Inflammatory macrophage (primary cell): ENCODE data around the gene ONECUT1.

ENCODE experiments used
- DNase-seq, 2 donors: peaks; one replicate each; pipeline ENCODE4 v3.0.0-alpha.2; 2020 to 2022

The ONECUT1 gene

DNA sequence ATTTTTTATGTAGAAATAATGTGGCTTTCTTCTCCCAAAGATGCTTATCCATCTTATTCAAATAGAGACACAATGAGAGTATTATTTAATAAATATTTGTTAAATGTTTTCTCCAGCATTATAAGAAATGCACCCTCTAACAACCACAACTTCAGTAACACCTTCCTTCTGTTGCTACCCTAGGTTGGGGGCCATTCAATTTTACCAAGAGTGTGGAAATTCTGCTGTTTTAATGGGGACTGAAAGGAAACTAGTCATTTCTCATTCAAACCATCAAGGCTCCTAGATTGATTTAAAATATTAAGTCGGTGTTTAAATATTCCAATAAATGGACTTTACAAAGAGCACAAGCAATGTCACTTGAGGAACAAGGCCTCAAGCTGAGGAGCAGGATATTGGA is 7.6 kb downstream of the ONECUT1 start:
- no peak for DNase-seq

DNA sequence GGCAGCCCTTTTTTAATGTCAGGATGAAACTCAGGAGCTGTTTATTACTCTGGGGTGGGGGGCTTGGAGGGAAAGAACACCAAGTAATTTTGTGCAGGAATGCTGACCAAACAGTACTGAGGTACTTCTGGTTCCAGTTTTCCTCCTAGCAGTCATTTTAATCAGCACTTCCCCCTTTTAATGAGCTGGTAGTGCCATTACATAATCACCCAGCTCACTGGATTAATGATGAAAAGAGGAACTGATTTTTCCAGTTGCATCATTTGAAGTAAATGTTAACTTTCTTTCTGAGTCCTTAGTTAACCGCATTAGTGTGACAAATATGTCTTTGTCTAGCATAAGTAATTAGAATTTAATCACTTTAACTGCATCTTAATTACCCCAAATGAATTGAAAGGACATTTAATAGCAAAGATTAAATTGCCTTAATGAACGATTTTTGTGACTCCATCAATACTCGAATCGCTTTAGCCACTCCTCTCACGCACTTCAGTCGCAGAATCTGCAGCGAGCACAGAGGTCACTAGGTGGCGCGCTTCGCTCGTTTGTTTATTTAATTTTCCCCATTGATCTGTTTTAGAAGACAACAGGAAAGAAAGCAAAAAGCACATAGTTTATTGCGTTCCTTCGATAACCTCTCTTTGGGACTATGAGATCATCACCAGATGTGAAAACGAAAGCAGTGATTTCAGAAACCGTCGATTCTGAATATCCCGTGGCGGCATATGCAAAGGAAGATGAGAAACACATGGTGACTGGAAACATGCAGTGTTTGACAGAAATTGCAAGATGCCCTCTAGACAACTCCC is 9.8 kb downstream of the ONECUT1 start:
- peak; percentile 82 to 96 for DNase-seq

DNA sequence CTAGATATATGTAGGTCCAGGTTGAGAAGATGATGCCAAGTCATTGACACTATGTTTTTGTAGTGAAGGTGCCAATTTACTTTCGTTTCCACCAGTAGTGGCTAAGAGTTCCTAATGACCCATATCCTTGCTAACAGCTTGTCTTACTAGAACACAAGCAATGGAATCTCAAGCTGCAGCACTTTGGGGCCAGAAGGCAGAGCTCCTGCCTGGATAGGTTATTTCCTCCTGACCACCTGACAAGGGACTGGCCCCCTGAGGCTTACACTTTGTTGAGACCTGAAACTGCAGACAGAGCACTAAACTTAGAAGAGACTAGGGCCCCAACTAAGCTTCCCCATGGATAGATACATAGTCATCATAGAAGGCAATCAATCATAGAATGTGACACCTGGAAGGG is 11.7 kb downstream of the ONECUT1 start:
- no peak for DNase-seq

DNA sequence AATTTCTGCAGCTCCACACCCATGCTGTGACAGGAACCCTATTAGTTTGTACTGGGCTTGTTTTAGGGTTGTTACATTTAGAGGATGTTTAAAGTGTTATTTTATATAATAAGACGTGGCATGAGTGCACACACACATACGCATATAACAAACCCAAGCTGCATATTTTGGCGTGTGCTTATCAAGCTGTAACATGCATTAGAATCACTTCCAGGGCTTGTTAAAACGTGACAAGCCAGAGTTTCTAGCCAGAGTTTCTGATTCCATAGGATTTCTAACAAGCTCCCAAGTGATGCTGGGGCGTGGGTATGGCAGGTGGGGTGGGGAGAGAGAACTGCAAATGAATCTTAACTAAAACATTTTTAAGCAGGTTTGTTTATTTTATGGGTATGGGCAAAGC is 17.4 kb downstream of the ONECUT1 start:
- DNase-seq, result no peak

- DNase-seq, result peak in 1 of 2 donors; percentile 36
Measured at GRCh38 chr15:52765785-52766184, 24.4 kb downstream of the ONECUT1 start.

DNA sequence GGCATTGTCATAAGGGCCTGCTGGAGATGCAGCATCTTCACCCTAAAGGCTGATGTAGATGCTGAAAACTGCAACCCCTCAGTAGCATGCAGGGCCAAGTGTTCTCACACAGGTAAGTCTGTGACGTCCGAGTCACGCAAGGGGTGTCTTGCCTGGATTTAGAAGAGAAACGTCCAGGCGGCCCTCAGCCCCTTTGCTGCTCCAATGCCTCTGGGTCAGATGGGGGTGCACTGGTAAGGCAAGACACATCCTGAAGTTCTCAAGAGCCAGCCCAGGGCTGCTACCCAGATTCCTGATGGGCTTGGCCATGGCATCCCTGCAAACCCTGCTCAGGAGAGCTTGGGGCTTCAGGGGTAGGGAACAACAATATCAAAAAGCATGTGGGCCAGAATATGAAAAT is 25.4 kb downstream of the ONECUT1 start:
- DNase-seq, result no peak

- no peak for DNase-seq
Measured at GRCh38 chr15:52762621-52763020, 27.5 kb downstream of the ONECUT1 start.

GRCh38 chr15:52760562-52760961 is 29.6 kb downstream of the ONECUT1 start:
- DNase-seq, result no peak

DNA sequence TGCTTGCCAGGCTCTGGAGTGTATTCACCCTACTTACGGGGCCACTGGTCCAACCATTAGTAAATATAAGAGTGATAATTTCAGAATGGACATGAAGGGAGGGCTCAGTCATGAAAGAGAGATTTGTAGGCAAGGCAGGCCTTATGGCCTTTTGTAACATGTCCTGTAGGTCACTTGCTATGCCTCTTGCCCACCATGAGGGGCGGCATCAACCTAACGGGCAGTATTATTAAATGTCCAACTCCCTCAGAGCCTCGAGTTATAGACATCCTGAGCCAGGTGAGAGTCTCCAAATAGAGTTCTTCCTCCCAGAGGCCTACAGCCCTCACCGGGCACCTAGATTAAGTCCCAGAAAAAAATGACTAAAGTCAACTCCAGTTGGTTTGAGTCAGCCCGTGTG is 30.2 kb downstream of the ONECUT1 start:
- no peak for DNase-seq

GRCh38 chr15:52757496-52757895 is 32.6 kb downstream of the ONECUT1 start:
- DNase-seq, result no peak

DNA sequence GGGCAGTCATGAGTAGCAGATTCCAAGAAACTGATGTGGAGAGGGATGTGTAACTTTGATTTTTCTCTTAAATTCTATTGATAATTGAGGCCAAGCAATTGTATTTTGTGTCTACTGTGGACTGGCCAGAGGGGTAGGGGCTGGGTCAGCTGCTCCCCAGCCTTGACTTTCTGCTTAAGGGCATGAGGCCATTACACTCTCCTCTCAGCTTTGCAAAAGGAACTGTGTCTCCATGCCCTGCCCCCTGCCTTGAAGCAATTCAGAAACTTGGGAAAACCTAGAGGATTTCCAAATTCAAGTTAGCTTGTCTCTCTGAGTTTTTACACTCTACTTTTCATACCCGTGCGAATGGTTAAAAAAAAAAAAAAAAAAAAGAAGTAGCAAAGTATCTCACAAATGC is 38.6 kb downstream of the ONECUT1 start:
- DNase-seq, result no peak

GRCh38 chr15:52749258-52749657 is 40.9 kb downstream of the ONECUT1 start:
- DNase-seq, result peak; percentile 52 to 69

DNA sequence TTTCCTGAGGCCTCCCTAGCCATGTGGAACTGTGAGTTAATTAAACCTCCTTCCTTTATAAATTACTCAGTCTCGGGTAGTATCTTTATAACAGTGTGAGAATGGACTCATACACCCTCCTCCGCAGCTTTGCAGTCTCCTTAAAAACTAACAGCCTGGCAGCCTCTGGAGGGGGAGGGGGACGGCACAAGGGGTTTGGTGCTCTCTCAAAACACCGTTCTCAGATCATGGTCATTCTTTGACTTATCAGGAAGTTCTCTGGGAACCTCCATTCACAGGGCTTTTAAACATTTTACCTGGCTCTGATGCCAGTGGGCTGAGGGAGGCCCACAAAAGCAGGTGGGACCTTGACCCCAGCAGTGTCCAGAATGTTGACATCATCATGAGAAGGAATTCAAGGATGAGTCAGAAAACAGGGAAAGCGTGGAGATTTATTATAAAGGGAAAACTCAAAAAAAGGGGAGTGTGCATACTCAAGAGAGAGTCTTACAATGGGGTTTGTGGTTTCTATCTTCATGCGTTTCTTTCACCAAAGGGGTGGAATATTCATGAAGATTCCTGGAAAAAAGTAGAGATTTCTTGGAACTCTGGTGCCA is 43.9 kb downstream of the ONECUT1 start:
- DNase-seq, result no peak

DNA sequence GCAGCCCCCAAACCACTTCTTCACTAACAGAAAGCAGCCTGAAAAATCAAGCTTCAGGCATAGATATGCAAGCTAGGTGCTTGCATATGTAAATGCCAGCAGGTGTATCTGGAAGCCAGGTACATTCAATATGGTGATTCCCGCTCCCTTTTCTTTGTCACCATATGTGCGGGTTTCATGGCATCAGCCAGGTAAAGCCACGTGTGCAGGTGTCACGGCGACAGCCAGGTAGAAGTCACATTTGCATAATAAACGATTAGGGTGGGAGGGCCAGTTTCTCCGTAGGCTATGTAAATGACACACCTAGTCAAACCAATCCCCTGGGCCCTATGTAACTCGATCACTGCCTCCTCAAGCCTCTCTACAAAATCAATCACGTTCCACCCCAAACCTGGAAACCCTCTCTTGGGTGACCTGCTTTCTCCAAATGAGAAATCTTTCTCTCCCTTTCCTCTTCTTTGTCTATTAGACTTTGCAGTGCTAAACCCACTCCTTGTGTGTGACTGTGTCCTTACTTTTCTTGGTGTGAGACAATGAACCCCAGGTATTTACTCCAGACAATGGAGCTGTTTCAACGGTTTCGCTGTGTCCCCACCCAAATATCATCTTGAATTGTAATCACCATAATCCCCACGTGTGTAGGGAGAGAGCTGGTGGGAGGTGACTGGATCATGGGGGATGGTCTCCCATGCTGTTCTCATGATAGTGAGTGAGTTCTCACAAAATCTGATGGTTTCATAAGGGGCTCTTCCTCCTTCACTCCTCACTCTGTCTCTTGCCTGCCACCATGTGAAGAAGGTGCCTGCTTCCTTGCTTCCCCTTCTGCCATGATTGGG is 44.6 kb downstream of the ONECUT1 start:
- DNase-seq, result no peak

- DNase-seq, result no peak
Measured at GRCh38 chr15:52738311-52738710, 51.8 kb downstream of the ONECUT1 start.

DNA sequence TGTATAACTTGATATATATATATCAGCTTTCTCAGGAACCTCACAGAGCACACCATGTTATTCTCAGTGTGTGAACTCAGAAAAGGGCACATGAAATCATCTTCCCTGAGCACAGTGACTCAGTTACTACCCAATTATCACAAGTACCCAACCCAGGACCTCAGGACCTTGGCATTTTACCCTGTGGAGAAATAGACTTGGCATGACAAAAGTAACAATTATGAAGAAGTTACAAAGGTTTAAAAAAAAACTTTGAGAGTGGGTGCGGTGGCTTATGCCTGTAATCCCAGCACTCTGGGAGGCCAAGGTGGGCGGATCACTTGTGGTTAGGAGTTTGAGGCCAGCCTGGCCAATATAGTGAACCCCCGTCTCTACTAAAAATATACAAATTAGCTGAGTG is 52.4 kb downstream of the ONECUT1 start:
- DNase-seq, result peak; percentile 77

- DNase-seq, result peak; percentile 78 to 90
Measured at GRCh38 chr15:52735231-52736089, 54.7 kb downstream of the ONECUT1 start.

DNA sequence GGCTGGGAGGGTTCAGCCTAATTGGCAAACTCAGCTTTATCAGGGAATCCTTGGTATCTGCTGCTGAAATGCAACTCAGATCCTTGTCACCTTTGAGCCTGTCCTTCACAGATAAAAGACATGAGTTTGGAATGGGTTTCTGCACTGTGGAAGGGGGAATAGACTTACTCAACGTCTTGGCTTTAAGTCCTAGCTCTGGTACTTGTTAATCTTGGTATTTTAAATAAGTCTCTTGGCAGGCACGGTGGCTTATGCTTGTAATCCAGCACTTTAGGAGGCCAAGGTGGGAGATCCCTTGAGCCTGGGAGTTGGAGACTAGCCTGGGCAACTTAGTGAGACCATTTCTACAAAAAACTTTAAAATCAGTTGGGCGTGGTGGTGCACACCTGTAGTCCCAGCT is 55.8 kb downstream of the ONECUT1 start:
- no peak for DNase-seq

- peak in 1 of 2 donors; percentile 24 for DNase-seq
Measured at GRCh38 chr15:52733696-52734255, 56.4 kb downstream of the ONECUT1 start.

DNA sequence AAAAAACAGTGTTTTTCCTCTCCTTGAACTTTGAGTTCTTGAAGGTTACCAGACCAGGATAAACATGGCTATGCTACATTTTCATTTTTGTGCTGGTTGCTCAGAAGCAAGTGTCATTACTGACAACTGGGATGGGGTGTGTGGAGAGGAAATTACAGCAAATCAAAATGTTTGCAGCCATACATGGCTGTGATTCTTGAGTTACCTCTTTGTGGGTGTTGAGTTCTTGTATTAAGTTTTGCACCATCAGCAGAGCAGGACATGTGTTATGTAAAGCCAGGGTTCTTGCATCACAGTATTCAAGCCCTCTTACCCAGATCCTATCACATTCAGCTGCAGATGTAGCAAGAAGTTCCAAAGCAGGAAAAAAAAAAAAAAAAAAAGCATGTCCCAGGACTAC is 57.0 kb downstream of the ONECUT1 start:
- DNase-seq, result peak; percentile 78 to 85

GRCh38 chr15:52732551-52732950 is 57.6 kb downstream of the ONECUT1 start:
- DNase-seq, result no peak
